K562 (cell line): ENCODE data around the gene ARHGEF38. TPM values are rescaled to one million over a fixed set of nuclear protein-coding genes. Genes with fewer than 3 reads are reported as not detected.

Experiments
- ATAC-seq: fragments of 200-7000 bp; cut with Tn5 transposase; 3 replicates; pipeline ENCODE4 v1.9.1; 2020; ENCODE audit warnings: moderate library complexity
- BruUV-seq: library from RNA; stranded (reverse); fragments of 400-500 nt; replicated peaks from 2 replicates; lab custom pipeline; 2021; lab: Mats Ljungman, UMichigan
- CTCF ChIA-PET: fragments of 300-600 bp; formaldehyde crosslinking; extraction: SDS; loops from one replicate; lab custom pipeline; 2021; ENCODE audit warnings: low intra/inter-chr PET ratio; lab: Yijun Ruan, JAX
- POLR2A ChIA-PET: fragments of 300-600, 350-650 bp; sonication (Branson Sonifier 250); formaldehyde crosslinking; extraction: SDS; loops from one replicate; lab custom pipeline; 2021; ENCODE audit warnings: antibody characterized with exemption, inconsistent platforms; lab: Yijun Ruan, JAX
- DNase-seq, 4 experiments: peaks; one replicate each; pipeline versions ENCODE4 v3.0.0 to v3.0.0-alpha.2; 2011 to 2018; ENCODE audit warnings: low spot score in 3 of 4, mixed read lengths in 3 of 4; ENCODE audit errors: extremely low read depth in 1 of 4
- FAIRE-seq: peaks from 2 replicates; lab custom pipeline; 2011; peaks lifted over from hg19 to GRCh38; lab: Jason Lieb, UNC
- H2AFZ ChIP-seq: 2 replicates; pipeline ENCODE4 v1.6.0; 2011; ENCODE audit warnings: low read depth, low read length, control low read depth, inconsistent platforms
- H3K27ac ChIP-seq: fragments of 200-600 bp; 3 replicates; pipeline ENCODE4 v1.8.0; 2011; ENCODE audit warnings: low read depth, mild to moderate bottlenecking, control low read depth, inconsistent platforms, low read length, moderate library complexity, mixed read lengths; ENCODE audit errors: extremely low read depth
- H3K27me3 ChIP-seq, 2 experiments: fragments of 300-600 bp in 1 of 2; 2 replicates in 1 of 2; 3 replicates in 1 of 2; pipeline versions ENCODE4 v1.6.0 to v1.8.0; 2011; ENCODE audit warnings: inconsistent platforms in 2 of 2, low read length in 2 of 2, mild to moderate bottlenecking in 1 of 2, mixed read lengths in 1 of 2, moderate library complexity in 1 of 2; ENCODE audit not compliant: control insufficient read depth in 2 of 2, insufficient read depth in 2 of 2
- H3K36me3 ChIP-seq: fragments of 300-600 bp; 3 replicates; pipeline ENCODE4 v1.8.0; 2011; ENCODE audit warnings: mild to moderate bottlenecking, low read length, inconsistent platforms; ENCODE audit not compliant: control insufficient read depth, insufficient read depth
- H3K4me1 ChIP-seq, 2 experiments: fragments of 200-600 bp in 1 of 2; replicated peaks in 1 of 2; 2 replicates in 1 of 2; 3 replicates in 1 of 2; pipeline versions ENCODE4 v1.5.1 to v1.8.0; 2011; ENCODE audit warnings: inconsistent platforms in 2 of 2, low read length in 2 of 2, mild to moderate bottlenecking in 1 of 2, mixed read lengths in 1 of 2, moderate library complexity in 1 of 2; ENCODE audit not compliant: control insufficient read depth in 2 of 2, insufficient read depth in 2 of 2
- H3K4me2 ChIP-seq: 2 replicates; pipeline ENCODE4 v1.6.1; 2011; ENCODE audit warnings: low read length, control low read depth, inconsistent platforms, mixed read lengths; ENCODE audit not compliant: insufficient read depth
- H3K4me3 ChIP-seq: fragments of 200-600 bp; sonication (generic), shearing (Covaris generic); 2 replicates; pipeline ENCODE4 v1.5.1; 2016; ENCODE audit warnings: control low read depth, inconsistent platforms
- H3K79me2 ChIP-seq: fragments of 200-600 bp; 3 replicates; pipeline ENCODE4 v1.8.0; 2011; ENCODE audit warnings: low read length, inconsistent platforms; ENCODE audit not compliant: control insufficient read depth, insufficient read depth
- H3K9ac ChIP-seq, 2 experiments: 2 replicates each; pipeline versions ENCODE4 v1.6.0 to v1.6.1; 2011; ENCODE audit warnings: low read depth in 2 of 2, low read length in 2 of 2, control low read depth in 1 of 2, inconsistent platforms in 1 of 2, mild to moderate bottlenecking in 1 of 2, mixed read lengths in 1 of 2; ENCODE audit not compliant: insufficient read depth in 1 of 2
- H3K9me1 ChIP-seq: one replicate; pipeline ENCODE4 v1.6.0; 2011; ENCODE audit warnings: inconsistent platforms, mild to moderate bottlenecking, low read length, moderate library complexity; ENCODE audit not compliant: control insufficient read depth, insufficient read depth
- H3K9me3 ChIP-seq: replicated peaks from 2 replicates; pipeline ENCODE4 v1.5.1; 2011; ENCODE audit warnings: low read depth, low read length, inconsistent platforms; ENCODE audit not compliant: control insufficient read depth, insufficient read depth
- H4K20me1 ChIP-seq: replicated peaks from 2 replicates; pipeline ENCODE4 v1.6.1; 2011; ENCODE audit warnings: low read length, inconsistent platforms, mixed read lengths; ENCODE audit not compliant: control insufficient read depth, insufficient read depth
- CBX2 ChIP-seq: fragments of 200-600 bp; sonication (generic); IDR thresholded peaks from one replicate; pipeline ENCODE4 v1.6.1; 2012; ENCODE audit warnings: mild to moderate bottlenecking, low read length, inconsistent platforms; ENCODE audit not compliant: insufficient read depth, poor library complexity, severe bottlenecking
- KLF1 ChIP-seq: fragments of 450-650 bp; IDR thresholded peaks from 2 replicates; pipeline ENCODE4 v1.6.1; 2016; ENCODE audit warnings: missing genetic modification characterization, missing compliant biosample characterization
- KLF16 ChIP-seq: IDR thresholded peaks from 2 replicates; pipeline ENCODE4 v1.6.1; 2016; ENCODE audit warnings: antibody characterized with exemption
- LARP7 ChIP-seq: fragments of 450-650 bp; IDR thresholded peaks from 2 replicates; pipeline ENCODE4 v1.6.1; 2016
- MTA1 ChIP-seq: fragments of 450-650 bp; IDR thresholded peaks from 2 replicates; pipeline ENCODE4 v1.6.1; 2017; ENCODE audit warnings: borderline replicate concordance
- MYNN ChIP-seq, 2 experiments: sonication (generic); formaldehyde crosslinking in 1 of 2; IDR thresholded peaks; 2 replicates each; pipeline versions ENCODE4 v1.5.0 to v1.6.1; 2016 to 2020; ENCODE audit warnings: antibody characterized with exemption in 1 of 2, missing genetic modification reagents in 1 of 2
- POLR2AphosphoS5 ChIP-seq: IDR thresholded peaks from 2 replicates; pipeline ENCODE4 v1.6.1; 2011; ENCODE audit warnings: mild to moderate bottlenecking, low read depth, low read length, moderate library complexity; ENCODE audit not compliant: control insufficient read depth, insufficient read depth
- SAFB ChIP-seq: fragments of 200-400 bp; formaldehyde crosslinking; IDR thresholded peaks from 2 replicates; pipeline ENCODE4 v1.6.1; 2017; ENCODE audit warnings: low read depth, low read length, borderline replicate concordance
- SIRT6 ChIP-seq: IDR thresholded peaks from one replicate; pipeline ENCODE4 v1.6.1; 2012; ENCODE audit warnings: low read depth, mild to moderate bottlenecking, control low read depth, inconsistent platforms, low read length, moderate library complexity
- TRIM28 ChIP-seq: fragments of 450-650 bp; IDR thresholded peaks from 2 replicates; pipeline ENCODE4 v1.6.1; 2017
- XRCC4 ChIP-seq: IDR thresholded peaks from one replicate; pipeline ENCODE4 v1.6.1; 2011; ENCODE audit not compliant: insufficient read depth, insufficient read length; ENCODE audit errors: extremely low read depth
- ZNF174 ChIP-seq: fragments of 250-450 bp; sonication (Bioruptor Pico); IDR thresholded peaks from 2 replicates; pipeline ENCODE4 v1.4.0; 2020; ENCODE audit warnings: mild to moderate bottlenecking
- ZNF75A ChIP-seq: fragments of 450-650 bp; formaldehyde crosslinking; IDR thresholded peaks from 2 replicates; pipeline ENCODE4 v1.4.0; 2020; ENCODE audit warnings: mild to moderate bottlenecking
- WGBS: fragments of 100-300 bp; shearing (Covaris generic); methylation state at CpG from one replicate; pipeline ENCODE4 v1.1.6; 2016; ENCODE audit warnings: low coverage, mixed read lengths; ENCODE audit not compliant: insufficient coverage; ENCODE audit errors: missing lambda C conversion rate; 5-methylcytosine and 5-hydroxymethylcytosine counted together
- in situ Hi-C: fragments of 300-500 bp; cut with MboI; formaldehyde crosslinking; loops from 4 replicates; pipeline ENCODE4 v1.15.0; 2018; ENCODE audit warnings: inconsistent platforms, mixed read lengths
- intact Hi-C: fragments of 100-400 bp; cut with micrococcal nuclease; formaldehyde crosslinking; loops from 2 replicates; pipeline ENCODE4 v1.14.2; 2022
- polyA plus RNA-seq, 8 experiments: library from polyadenylated mRNA; depleted of rRNA in 4 of 8; stranded (reverse) in 5 of 8; unstranded in 3 of 8; fragments of >200 nt; fragmentation: Nextera tagmentation in 2 of 8; fragmentation: Illumina TruSeq in 1 of 8; extraction: Ambion mirVana in 2 of 8; extraction: Trizol in 1 of 8; gene quantifications; 2 replicates each; pipeline versions ENCODE4 v1.2.1 to v1.2.3, GENCODE V29; 2011 to 2014; ENCODE audit warnings: inconsistent platforms in 1 of 8, missing spikeins in 1 of 8
- total RNA-seq, 7 experiments: library from RNA; depleted of rRNA in 6 of 7; stranded (reverse); fragments of >200 nt in 6 of 7; fragmentation: Illumina TruSeq in 2 of 7; extraction: Trizol in 2 of 7; gene quantifications; 2 replicates each; pipeline versions ENCODE4 v1.2.1 to v1.2.3, GENCODE V29; 2011 to 2021; ENCODE audit warnings: low replicate concordance in 1 of 7
- TF ChIP-seq, protein P1 (sequence below): fragments of 250-450 bp; sonication (Bioruptor Pico); IDR thresholded peaks from 2 replicates; pipeline ENCODE4 v1.4.0; 2020; ENCODE audit warnings: mild to moderate bottlenecking
- TF ChIP-seq, protein P2 (sequence below): fragments of 450-650 bp; formaldehyde crosslinking; IDR thresholded peaks from 2 replicates; pipeline ENCODE4 v1.4.0; 2020; ENCODE audit warnings: mild to moderate bottlenecking, moderate library complexity
- TF ChIP-seq, protein P3 (sequence below), 3 experiments: fragments of 200-800 bp in 1 of 3; sonication (Bioruptor generic) in 1 of 3; sonication (generic) in 1 of 3; formaldehyde crosslinking in 1 of 3; IDR thresholded peaks; 2 replicates each; pipeline versions ENCODE4 v1.6.1 to v1.8.0; 2016 to 2022; ENCODE audit warnings: mild to moderate bottlenecking in 2 of 3, missing compliant biosample characterization in 2 of 3, missing genetic modification characterization in 2 of 3, missing genetic modification reagents in 1 of 3

ARHGEF38 gene
- total and polyA plus RNA-seq, 9 of the 15 experiments (the other 6 are each of a cell fraction or from before 2014, with no cell fraction given), result 0.17 TPM; not detected in 8

DNA sequence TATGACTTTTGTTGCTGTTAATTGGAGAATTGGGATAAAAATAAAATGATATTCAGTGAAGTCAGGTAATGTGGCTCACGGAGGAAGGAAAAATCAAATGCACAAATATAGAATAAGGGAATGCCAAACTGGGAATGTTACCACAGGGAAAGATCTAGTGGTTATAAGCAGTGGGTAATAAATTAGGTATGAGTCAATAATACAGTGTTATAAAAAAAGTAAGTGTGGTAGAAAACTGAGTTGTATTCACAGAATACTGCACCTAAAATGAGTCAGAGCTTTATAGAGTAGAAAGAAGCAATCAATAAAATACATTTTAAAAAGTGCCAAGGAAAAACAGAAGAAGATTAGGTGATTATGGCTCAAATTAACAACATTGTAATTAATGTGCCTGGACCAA is 121.6 kb downstream of the ARHGEF38 start:
- H3K36me3 ChIP-seq, result no peaks in the 10 kb centered on the region
- in situ Hi-C loops (no loop called here), intact Hi-C loops (no loop called here)
- no peak overlapping the region for H3K4me2 ChIP-seq
- no peaks in the 10 kb centered on the region for H3K9me1 ChIP-seq
- H2AFZ ChIP-seq, result no peak overlapping the region
- ATAC-seq, result no peak
- ChIA-PET CTCF (no interaction called here), POLR2A (no interaction called here)
- no peaks in the 10 kb centered on the region for H3K79me2 ChIP-seq
- H3K4me3 ChIP-seq, result no peak overlapping the region
- H3K27me3 ChIP-seq, result no peaks in the 10 kb centered on the region
- no peaks in the 10 kb centered on the region for H3K4me1 ChIP-seq
- H3K9ac ChIP-seq, result no peak overlapping the region
- FAIRE-seq, result no peak
- BruUV-seq, result no TSS peak
- H3K9me3 ChIP-seq, result no peaks in the 10 kb centered on the region
- H4K20me1 ChIP-seq, result no peaks in the 10 kb centered on the region
- whole genome bisulfite sequencing, result 8% methylated on average over 1 of the region's 1 CpG
- no peak for TF ChIP-seq TRIM28
- no peak for TF ChIP-seq MYNN (IDR thresholded peaks at IDR 0.05)
- no peak for TF ChIP-seq MYNN (CRISPR knock-in tag; IDR thresholded peaks at IDR 0.05)
- TF ChIP-seq, protein P1, sequence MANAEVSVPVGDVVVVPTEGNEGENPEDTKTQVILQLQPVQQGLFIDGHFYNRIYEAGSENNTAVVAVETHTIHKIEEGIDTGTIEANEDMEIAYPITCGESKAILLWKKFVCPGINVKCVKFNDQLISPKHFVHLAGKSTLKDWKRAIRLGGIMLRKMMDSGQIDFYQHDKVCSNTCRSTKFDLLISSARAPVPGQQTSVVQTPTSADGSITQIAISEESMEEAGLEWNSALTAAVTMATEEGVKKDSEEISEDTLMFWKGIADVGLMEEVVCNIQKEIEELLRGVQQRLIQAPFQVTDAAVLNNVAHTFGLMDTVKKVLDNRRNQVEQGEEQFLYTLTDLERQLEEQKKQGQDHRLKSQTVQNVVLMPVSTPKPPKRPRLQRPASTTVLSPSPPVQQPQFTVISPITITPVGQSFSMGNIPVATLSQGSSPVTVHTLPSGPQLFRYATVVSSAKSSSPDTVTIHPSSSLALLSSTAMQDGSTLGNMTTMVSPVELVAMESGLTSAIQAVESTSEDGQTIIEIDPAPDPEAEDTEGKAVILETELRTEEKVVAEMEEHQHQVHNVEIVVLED (CRISPR knock-in tag), result no peak
- TF ChIP-seq, protein P2, sequence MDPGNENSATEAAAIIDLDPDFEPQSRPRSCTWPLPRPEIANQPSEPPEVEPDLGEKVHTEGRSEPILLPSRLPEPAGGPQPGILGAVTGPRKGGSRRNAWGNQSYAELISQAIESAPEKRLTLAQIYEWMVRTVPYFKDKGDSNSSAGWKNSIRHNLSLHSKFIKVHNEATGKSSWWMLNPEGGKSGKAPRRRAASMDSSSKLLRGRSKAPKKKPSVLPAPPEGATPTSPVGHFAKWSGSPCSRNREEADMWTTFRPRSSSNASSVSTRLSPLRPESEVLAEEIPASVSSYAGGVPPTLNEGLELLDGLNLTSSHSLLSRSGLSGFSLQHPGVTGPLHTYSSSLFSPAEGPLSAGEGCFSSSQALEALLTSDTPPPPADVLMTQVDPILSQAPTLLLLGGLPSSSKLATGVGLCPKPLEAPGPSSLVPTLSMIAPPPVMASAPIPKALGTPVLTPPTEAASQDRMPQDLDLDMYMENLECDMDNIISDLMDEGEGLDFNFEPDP (CRISPR knock-in tag), result no peak
- TF ChIP-seq KLF1 (tag), result no peak
- TF ChIP-seq LARP7, result no peak
- no peak for TF ChIP-seq CBX2
- TF ChIP-seq ZNF75A (CRISPR knock-in tag), result no peak
- TF ChIP-seq SIRT6, result no peak
- no peak for TF ChIP-seq SAFB
- no peak for TF ChIP-seq KLF16
- no peak for TF ChIP-seq POLR2AphosphoS5
- no peak for TF ChIP-seq XRCC4
- no peak for TF ChIP-seq MTA1
- TF ChIP-seq, protein P3, sequence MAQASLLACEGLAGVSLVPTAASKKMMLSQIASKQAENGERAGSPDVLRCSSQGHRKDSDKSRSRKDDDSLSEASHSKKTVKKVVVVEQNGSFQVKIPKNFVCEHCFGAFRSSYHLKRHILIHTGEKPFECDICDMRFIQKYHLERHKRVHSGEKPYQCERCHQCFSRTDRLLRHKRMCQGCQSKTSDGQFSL (CRISPR knock-in tag; IDR thresholded peaks at IDR 0.05), result no peak
- TF ChIP-seq, protein P3 (tag; IDR thresholded peaks at IDR 0.05), result no peak
- TF ChIP-seq ZNF174 (CRISPR knock-in tag), result no peak
- DNase-seq, result no peak
- no peak overlapping the region for H3K27ac ChIP-seq
